ENCODE data around the gene TYROBP.

GRCh38 chr19:35869327-35870123 lies 38.6 kb downstream of the TYROBP start:
- TF ChIP-seq ZNF274 (IDR thresholded peaks at IDR 0.05; ENCODE audit: low read depth, low read length) = no peak
- no peak for TF ChIP-seq YY1 (IDR thresholded peaks at IDR 0.05; ENCODE audit: insufficient read depth, insufficient read length)
